CD4-positive, alpha-beta T cell treated with Interleukin-1 beta for 1 hour (primary cell): ENCODE data around the gene LRTM1.

ENCODE experiments used
- DNase-seq, 2 donors: peaks; one replicate each; pipeline ENCODE4 v3.0.0-alpha.2; 2020 to 2022

LRTM1 gene

GRCh38 chr3:54889731-54890130 lies 38.1 kb downstream of the LRTM1 start:
- no peak for DNase-seq

DNA sequence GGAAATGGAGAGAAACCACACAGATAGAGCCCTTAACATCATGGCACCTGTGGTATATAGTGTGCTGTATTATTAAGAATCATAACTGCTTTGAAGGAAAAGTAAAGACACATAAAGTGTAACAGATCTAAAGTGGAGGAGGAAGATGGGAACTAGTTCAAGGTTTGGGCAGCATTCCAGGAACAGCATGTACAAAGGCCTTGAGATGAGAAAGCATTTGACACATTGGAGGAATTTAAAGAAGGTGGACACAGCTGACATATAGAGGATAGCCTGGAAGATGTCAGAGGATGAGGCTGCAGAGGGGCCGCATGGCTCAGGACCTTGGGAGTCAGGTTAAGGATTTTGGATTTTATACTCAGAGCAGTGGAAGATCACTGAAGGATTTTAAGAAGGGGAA lies 39.0 kb downstream of the LRTM1 start:
- no peak for DNase-seq

DNA sequence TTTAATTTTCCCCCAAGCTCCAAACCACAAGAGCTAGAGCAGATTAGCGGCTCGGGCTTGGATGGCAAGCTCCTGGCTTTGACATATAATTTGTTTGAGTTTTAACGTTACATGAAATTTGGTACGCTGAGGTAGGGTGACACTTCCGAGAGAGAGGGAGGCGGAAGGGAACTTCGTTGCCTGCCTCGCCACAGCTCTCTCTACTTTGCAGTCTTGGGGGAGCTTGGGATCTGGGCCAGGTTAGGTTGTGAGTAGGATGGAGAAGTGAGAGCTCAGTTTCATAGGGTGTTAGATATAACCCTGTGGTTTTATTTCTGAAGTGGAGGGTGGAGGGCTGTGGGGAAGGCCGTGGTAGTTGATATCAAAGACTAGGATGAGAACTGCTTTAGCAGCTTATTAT lies 39.7 kb downstream of the LRTM1 start:
- no peak for DNase-seq

- no peak for DNase-seq
These were observed 45.6 kb downstream of the LRTM1 start for GRCh38 chr3:54882129-54882833.

DNA sequence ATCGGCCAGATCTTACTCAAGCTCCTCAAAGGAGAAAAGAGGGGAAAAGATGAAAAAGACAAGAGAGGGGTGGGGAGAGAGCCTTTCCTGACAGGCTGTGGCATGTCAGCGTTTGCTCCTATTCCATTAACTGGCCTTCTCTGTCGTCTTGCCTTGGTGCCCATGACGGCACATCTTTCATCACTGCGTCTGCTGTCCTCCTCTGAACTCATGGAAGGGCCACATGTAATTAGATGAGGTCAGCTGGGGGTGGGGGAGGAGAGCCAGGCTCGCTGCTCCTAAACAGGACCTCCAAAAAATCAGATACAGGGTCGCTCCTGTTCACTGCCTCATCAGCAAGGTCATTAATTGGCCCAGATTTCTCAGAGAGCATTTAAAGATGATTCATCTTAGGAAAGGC lies 49.7 kb downstream of the LRTM1 start:
- no peak for DNase-seq

DNA sequence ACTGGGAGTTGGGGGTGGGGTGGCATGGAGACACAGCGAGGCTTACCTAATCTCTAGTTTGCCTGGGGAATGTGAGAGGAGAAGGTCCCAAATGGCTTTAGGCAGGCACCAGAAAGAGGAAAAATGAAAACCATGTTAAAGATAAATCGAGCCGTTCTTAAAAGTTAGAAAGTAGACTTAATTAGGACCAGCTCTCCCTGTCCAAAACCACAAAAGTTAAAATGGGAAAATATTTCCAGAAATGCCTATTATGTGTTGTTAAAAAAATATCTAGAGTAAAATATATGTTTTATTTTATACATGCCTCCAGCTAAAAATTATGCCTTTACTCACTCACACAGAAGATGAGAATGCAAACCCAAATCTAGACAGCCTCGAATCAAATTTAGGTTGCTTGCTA lies 50.1 kb downstream of the LRTM1 start:
- no peak for DNase-seq

DNA sequence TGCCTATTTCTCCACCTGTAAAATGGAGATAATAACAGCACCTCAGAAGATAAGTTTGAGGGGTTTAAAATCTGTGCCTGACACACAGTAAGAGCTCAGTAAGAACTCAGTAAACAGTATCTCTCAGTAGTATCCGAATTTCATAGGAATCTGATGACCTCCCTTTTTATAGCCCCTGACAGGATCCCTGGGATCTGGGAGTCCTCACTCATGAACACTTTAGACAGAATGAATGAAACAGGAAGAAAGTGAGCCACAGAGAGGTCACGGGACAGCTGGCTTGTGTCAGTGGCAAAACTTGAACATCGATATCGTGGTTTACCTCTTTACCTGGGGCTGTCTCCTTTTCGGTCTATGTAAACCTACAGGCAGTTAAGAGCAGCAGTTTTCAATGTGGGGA lies 51.2 kb downstream of the LRTM1 start:
- DNase-seq = no peak

DNA sequence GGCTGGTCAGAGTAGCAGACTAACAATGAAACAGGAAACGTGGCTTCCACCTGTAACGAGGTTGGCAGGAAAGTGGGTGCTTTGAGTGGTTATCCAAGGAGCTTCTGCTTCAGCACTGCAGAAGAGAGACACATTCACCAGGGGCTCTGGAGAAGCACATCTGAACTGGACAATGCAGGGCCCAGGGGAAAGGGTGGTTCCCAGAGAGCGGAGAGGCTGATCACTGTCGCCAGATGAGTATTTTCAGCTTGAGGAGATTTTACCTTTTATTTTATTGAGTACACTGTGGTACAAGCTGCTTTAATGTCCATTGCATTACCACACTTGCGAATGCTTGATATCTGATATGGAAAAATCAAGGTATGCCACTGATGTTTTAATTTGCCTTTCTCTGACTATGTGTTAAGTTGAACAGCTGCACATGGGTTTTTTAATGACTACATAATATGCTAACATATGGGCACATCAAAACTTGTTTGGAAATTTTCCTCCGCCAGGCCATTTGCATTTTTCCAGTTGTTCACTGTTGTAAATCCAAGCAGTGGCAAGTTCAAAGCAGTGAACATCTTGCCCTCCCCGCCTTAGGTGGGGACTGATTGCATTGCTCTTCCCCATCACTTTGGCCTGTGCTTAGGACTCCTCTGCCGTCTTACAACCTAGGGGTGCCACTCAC lies 52.1 kb downstream of the LRTM1 start:
- DNase-seq = no peak

DNA sequence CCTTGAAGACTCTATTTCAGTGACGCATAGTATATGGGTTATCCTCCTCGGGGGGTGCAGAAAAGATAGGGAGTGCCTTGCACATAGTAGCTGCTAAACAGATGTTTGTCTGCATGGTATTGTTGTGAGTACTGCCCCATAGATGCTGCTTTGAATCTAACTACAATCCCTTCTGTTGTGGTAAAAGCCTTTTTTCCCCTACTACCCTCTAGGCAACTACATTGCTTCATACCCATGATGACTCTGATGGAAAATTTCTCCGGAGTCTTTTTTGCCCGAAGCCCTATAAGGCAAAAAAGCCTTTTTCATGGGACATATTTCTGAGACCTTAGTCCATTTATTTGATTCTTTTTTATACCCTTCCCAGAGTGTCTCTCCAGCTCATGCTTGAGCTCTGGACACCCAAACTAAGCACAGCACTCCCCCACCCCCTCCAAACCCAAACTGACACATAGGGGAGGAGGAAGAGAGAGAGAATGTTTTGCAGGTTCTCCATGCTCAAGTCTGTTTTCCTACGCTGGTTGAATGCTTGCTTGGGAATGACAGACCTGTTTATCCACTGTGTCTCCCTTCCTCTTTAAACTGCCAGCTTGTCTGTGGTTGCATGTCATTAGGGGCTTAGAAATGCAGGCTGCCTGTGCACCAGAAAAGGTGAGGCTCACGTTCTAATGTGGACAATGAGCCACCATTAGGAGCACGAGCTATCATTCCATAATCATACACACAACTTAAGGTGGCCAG lies 52.9 kb downstream of the LRTM1 start:
- no peak for DNase-seq

DNA sequence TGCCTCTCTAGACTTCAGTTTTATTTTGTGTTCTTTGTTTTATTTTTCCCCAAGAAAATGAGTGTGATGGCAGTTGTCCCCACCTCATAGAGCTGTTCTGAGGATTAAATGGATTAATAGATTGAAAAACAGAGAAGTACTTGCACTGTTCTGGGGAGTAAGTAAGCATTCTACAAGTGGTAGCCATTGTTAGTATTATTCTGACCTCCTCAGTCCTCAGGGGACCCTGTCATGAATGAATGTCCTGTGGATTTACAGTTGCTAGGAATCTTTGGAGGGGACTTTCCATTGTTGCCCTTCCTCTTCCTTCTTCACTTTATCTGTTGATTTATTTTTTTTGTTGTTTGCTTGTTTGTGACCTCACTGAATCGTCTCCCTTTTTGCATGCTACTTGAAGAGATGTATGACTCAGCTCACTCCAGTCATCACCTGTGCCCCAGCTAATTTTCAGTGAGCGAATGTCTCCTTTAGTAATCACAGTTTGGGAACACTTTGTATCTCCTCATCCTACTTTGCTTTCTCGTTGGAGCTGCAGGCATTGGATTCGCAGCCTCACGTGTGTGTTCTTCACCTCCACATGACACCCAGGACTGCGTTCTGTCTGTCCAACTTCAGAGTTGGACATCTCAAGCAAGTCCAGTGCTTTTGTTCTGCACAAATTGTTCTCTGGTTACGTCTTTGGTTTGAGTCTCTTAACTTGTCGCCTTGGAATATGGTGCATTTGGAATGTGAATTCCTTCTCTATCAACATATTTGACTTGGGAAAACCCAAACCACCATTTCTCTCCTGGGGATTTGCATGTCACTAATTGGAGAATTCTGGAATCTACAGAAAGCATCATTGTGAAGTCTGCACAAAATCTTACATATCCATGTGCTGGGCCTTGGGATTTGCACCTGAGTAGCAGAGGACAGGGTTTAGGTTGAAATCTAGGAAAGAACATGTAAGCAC lies 54.5 kb downstream of the LRTM1 start:
- DNase-seq = no peak

- no peak for DNase-seq
These were observed 56.0 kb downstream of the LRTM1 start for GRCh38 chr3:54871867-54872266.

- no peak for DNase-seq
These were observed 57.4 kb downstream of the LRTM1 start for GRCh38 chr3:54870423-54870822.
